Lung microvascular endothelial cell (primary cell): ENCODE results near the gene RBM23. TPM values are rescaled to one million over a fixed set of nuclear protein-coding genes. Genes with fewer than 3 reads are reported as not detected.
"Not testable (repeated sequence)": the region's sequence is repeated elsewhere in the genome, so short reads cannot be mapped to it uniquely, and the experiment has no call there.

Source experiments
- DNase-seq, 2 donors: peaks; one replicate each; pipeline versions ENCODE4 v3.0.0 to v3.0.0-alpha.2; 2010; ENCODE audit warnings: low read depth in 2 of 2
- total RNA-seq: library from RNA; depleted of rRNA; stranded (reverse); fragments of >200 nt; gene quantifications from 2 replicates; pipeline ENCODE4 v1.2.1, GENCODE V29; 2014

RBM23 gene
- total RNA-seq, 1 donor from 2014 or later, result 37.7 TPM

- no peak for DNase-seq
These were observed 612 bp upstream of the RBM23 start for GRCh38 chr14:22919601-22919921.

GRCh38 chr14:22915886-22916521 lies 2.9 kb downstream of the RBM23 start:
- DNase-seq, result no peak

DNA sequence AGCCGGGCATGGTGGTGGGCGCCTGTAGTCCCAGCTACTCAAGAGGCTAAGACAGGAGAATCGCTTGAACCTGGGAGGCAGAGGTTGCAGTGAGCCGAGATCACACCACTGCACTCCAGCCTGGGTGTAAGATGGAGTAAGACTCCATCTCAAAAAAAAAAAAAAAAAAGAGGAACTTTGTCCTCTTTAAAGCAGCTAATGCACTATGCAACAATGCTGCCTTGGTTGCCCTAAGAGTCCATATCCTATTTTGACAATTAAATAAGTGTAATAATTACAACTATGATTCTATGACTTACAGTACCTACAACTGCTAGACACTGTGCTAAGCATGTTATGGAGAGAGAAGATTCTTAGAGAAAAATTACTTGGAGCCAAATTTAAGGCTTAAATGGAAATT lies 4.1 kb downstream of the RBM23 start:
- DNase-seq, result not testable (repeated sequence)

DNA sequence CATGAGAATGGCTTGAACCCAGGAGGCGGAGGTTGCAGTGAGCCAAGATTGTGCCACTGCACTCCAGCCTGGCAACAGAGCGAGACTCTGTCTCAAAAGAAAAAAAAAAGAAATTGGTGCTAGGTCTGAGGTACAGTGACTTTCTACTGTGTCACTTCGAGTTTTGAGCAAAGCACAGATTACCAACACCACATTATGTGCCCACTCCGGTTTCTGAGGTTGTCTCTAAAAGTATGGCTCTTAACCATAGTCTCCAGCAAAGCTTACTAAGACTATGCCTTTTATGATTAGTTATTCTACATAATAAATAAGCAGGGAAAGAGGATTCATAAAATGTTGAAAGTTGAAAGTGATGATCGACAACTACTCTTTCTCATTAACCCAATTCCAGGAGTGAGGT lies 8.0 kb downstream of the RBM23 start:
- no peak for DNase-seq

GRCh38 chr14:22908601-22909000 lies 10.3 kb downstream of the RBM23 start:
- DNase-seq, result no peak

DNA sequence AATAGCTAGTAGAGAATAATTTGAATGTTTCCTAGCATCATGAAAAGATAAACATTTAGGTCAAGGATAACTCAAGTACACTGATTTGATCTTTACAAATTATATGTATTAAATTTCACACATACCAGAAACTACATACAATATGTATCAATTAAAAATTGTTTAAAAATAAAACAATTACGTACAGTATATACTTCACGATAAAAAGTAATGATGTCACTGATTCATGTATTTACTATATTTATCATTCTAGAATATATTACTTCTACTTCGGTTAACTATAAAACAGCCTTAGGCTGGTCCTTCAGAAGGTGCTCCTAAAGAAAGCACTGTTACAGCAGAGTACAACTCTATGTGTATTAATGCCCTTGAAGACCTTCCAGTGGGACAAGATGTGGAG lies 11.5 kb downstream of the RBM23 start:
- DNase-seq, result no peak

DNA sequence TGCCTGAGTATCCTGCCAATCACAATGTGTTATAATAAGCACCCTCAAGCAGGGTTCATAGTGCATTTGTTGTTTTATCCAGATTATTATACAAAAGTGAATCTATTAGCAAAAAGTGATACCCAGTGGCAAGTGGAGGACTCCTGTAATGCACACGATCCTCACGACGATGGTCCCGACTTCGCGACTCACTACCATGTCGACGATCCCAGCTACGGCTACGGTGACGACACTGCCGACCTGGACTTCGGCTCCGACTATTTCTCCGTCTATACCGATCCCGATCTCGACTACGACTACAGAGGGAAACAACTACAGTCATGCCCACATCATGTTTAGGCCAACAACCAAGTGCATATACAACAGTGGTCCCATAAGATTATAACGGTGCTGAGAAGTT lies 12.9 kb downstream of the RBM23 start:
- no peak for DNase-seq

DNA sequence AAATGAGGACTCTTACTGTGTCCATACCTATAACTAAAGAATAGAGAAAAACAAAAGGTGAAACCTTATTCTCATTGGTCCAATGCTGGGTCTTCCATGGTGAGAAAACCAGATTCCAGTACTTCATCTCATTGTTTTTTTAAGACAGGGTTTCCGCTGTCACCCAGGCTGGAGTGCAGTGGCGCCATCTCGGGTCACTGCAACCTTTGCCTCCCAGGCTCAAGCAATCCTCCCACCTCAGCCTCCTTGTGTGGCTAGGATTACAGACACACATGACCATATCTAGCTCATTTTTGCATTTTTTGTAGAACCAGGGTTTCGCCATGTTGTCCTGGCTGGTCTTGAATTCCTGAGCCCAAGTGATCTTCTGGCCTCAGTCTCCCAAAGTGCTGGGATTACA lies 13.3 kb downstream of the RBM23 start:
- no peak for DNase-seq

DNA sequence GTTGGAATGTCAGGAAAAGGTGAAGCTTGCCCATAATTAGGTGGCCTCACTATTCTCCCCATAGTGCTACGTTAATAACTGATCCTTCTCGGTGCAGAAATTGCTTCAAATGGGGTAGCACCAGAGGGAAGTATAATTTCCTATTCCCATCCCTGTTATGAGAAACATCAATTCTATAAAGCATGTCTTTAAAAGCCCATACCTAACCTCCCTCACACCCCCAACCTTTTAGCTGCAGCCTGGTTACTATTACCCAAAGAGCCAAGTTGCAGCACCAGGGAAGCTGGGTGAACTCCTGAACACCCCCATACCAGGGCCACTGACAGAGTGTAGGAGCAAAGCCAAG lies 15.2 kb downstream of the RBM23 start:
- no peak for DNase-seq

GRCh38 chr14:22901799-22902198 lies 17.1 kb downstream of the RBM23 start:
- DNase-seq, result no peak

- peak; percentile 71 to 78 for DNase-seq
These were observed 18.7 kb downstream of the RBM23 start for GRCh38 chr14:22900081-22900799.

DNA sequence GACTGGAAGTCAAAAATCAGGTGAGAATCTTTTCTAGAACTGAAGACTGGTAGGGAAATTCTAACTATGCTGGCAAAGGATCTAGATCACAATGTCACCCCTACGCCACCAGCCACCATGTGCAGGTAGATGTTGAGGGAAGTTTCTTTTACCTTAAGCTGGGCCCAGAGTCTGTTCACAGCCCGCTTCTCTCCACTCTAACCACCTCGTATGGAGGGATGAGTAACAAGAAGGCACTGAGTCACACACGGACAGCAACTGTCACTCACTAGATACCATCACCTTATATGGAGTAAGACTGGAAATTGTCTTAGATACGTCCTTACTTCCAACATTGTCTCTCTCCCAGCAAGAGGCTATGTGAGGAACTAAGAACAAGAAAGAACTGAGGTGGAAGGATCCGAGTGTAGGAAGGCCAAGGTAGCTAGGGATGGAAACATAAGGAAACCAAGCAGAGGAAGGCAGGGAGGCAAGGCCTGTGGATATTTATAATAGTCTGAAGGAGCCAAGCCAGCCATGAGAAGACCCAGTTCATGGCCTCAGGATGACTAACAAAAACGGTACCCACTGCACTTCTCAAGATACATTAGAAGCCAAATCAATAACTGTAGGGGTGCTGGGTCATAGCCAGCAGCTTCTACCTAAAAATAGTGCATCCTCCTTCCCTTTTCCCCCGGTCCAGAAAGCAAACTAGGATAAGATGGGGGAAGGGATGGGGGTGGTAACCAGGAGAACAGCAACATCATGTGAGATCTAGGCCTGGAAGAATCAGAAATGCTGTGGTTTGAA lies 20.5 kb downstream of the RBM23 start:
- DNase-seq, result peak in 1 of 2 donors; percentile 38

- DNase-seq, result no peak
These were observed 21.6 kb downstream of the RBM23 start for GRCh38 chr14:22897357-22897756.

GRCh38 chr14:22896760-22897159 lies 22.2 kb downstream of the RBM23 start:
- no peak for DNase-seq

DNA sequence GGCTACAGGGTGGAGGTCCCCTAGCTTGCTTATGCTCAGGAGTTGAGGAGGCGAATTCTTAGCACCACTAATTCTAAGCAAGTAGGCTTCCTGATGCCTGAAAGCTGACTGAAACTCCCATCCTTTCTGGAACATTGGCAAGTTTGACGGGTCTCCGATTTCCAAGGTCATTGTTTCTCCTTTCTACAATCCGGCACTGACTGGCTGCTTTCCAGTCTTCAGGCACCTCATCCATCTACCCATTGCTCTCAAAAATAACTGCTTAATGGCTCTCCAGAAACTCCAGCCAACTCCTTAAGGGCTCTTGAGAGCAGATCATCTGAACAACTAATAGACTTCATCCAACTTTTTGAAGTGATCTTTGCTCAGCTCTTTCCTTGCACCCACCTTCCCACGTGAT lies 22.6 kb downstream of the RBM23 start:
- DNase-seq, result no peak

DNA sequence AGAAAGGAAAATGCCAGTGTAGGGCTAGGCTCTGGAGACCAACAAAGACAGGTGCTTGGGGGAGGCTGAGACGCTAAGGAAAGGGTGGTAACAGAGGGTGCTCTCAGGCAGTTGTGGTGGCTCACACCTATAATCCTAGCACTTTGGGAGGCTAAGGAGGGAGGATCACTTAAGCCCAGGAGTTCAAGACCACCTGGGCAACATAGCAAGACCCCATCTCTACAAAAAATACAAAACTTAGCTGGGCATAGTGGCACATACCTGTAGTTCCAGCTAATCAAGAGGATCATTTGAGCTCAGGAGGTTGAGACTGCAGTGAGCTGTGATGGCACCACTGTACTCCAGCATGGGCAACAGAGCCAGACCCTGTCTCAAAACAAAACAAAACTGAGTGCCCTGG lies 23.5 kb downstream of the RBM23 start:
- no peak for DNase-seq

- no peak for DNase-seq
These were observed 25.2 kb downstream of the RBM23 start for GRCh38 chr14:22893706-22894105.

DNA sequence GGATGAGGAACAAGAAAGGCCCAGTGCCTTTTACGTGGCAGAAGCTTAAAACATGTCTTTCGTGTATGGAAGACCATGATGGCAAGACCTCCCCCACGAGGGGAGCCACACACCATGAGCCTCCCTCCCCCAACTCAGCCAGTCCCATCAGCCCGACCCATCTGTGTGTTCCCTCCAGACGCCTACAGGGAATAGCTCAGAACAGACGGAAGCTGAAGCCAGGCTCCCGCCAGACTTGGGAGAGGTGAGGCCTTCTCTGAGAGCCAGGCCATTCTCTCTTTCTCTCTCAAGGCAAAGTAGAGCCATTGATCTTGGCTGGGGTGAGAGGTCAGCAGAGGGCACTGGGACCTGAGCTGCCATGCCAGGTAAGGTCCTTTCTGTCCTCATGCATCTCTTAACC lies 26.5 kb downstream of the RBM23 start:
- no peak for DNase-seq

DNA sequence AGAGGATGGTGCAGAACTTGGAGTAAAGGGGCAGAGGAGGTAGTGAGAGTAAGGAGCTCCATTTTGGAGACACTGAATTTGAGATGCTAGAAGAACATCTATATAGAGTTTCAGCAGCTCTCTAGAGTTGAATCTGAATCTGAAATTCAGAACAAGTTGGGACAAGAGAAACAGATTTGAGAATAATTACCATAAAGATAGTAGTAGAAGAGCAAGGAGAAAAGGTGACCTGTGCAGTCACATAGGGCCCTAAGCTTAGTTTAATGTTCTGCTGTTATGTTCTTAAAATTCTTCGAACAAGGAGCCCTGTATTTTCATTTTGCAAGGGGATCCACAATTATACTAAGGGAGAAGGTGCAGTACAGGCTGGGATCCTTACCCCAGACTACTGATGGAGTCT lies 28.5 kb downstream of the RBM23 start:
- no peak for DNase-seq

- DNase-seq, result no peak
These were observed 30.3 kb downstream of the RBM23 start for GRCh38 chr14:22888662-22889061.

GRCh38 chr14:22887990-22888378 lies 31.0 kb downstream of the RBM23 start:
- no peak for DNase-seq

GRCh38 chr14:22887260-22887989 lies 31.5 kb downstream of the RBM23 start:
- DNase-seq, result no peak
